ENCODE measurements around the gene MGMT. TPM values are rescaled to one million over a fixed set of nuclear protein-coding genes. Genes with fewer than 3 reads are reported as not detected.

MGMT gene
- polyA plus RNA-seq, 1 of the 3 experiments (the other 2 are of a cell fraction), result 10.8 TPM

- Histone ChIP-seq H3F3A (replicated peaks; ENCODE audit: insufficient read depth) (no peaks in the 10 kb centered on the region), H2AFZ (ENCODE audit: low read depth) (no peak overlapping the region), H3K9me3 (no peaks in the 10 kb centered on the region; the same call in 1 of the 2 replicates), H3K4me1 (ENCODE audit: control insufficient read depth in 1 of 2, insufficient read depth in 2 of 2, low read depth in 1 of 2, low read length in 1 of 2) (peaks cover 0 to 7% of the 10 kb centered on the region in 2 experiments; a peak in 1 of 4 replicates), H4K20me1 (ENCODE audit: insufficient read depth) (no peaks in the 10 kb centered on the region), H3K27me3 (ENCODE audit: insufficient read depth) (no peaks in the 10 kb centered on the region), H3K9me2 (no peaks in the 10 kb centered on the region), H3K27ac (ENCODE audit: low read depth in 2 of 2, low read length in 1 of 2) (no peak overlapping the region), H3K4me2 (no peak overlapping the region), H3K4me3 (ENCODE audit: low read depth in 2 of 2, low read length in 1 of 2) (no peak overlapping the region), H3K79me2 (ENCODE audit: insufficient read depth) (no peaks in the 10 kb centered on the region), H3K9ac (no peak overlapping the region), H3K36me3 (replicated peaks in 1 of 2; ENCODE audit: control insufficient read depth in 1 of 2, insufficient read depth in 2 of 2, low read length in 1 of 2) (no peaks in the 10 kb centered on the region)
- ChIA-PET POLR2A (interaction anchor here (0.6 kb wide), 1 partner anchor 433 kb away, joined by 3 read pairs; no protein-coding TSS in a partner anchor), CTCF (interaction anchor here (0.7 to 1.1 kb wide), 2 partner anchors 15 to 19 kb away, joined by 3 read pairs; no protein-coding TSS in a partner anchor)
- DNase-seq, result no peak
- TF ChIP-seq TAF1 (IDR thresholded peaks at IDR 0.05; ENCODE audit: borderline replicate concordance, low read depth, low read length), result no peak
- no peak for TF ChIP-seq YY1 (IDR thresholded peaks at IDR 0.05; ENCODE audit: low read depth)
- no peak for TF ChIP-seq PBX3 (IDR thresholded peaks at IDR 0.05)
- TF ChIP-seq CTCF (IDR thresholded peaks at IDR 0.05), result no peak
- no peak for TF ChIP-seq SIN3A (IDR thresholded peaks at IDR 0.05; ENCODE audit: borderline replicate concordance, low read depth, low read length)
- TF ChIP-seq ELF1 (IDR thresholded peaks at IDR 0.05), result no peak
- no peak for TF ChIP-seq USF2 (IDR thresholded peaks at IDR 0.05; ENCODE audit: borderline replicate concordance, low read depth, low read length)
- TF ChIP-seq JUND (IDR thresholded peaks at IDR 0.05), result no peak
- TF ChIP-seq POLR2AphosphoS5 (IDR thresholded peaks at IDR 0.05; ENCODE audit: low read depth, low read length), result no peak
- no peak for TF ChIP-seq GATA2 (CRISPR knock-in tag; IDR thresholded peaks at IDR 0.05)
- no peak for TF ChIP-seq MEF2A (IDR thresholded peaks at IDR 0.05; ENCODE audit: borderline replicate concordance, low read depth)
- no peak for TF ChIP-seq MXI1 (IDR thresholded peaks at IDR 0.05; ENCODE audit: low read depth, low read length)
- TF ChIP-seq CHD2 (IDR thresholded peaks at IDR 0.05; ENCODE audit: low read length, partially characterized antibody), result no peak
- TF ChIP-seq FOXM1 (IDR thresholded peaks at IDR 0.05; ENCODE audit: low read depth), result no peak
- no peak for TF ChIP-seq EZH2phosphoT487 (IDR thresholded peaks at IDR 0.05; ENCODE audit: borderline replicate concordance, low read depth)
- TF ChIP-seq NFIC (IDR thresholded peaks at IDR 0.05; ENCODE audit: borderline replicate concordance), result no peak
- no peak for TF ChIP-seq RAD21 (IDR thresholded peaks at IDR 0.05; ENCODE audit: low read length)
- TF ChIP-seq TCF12 (IDR thresholded peaks at IDR 0.05), result no peak
- TF ChIP-seq FOXJ3 (CRISPR knock-in tag; IDR thresholded peaks at IDR 0.05), result no peak
- no peak for TF ChIP-seq USF1 (IDR thresholded peaks at IDR 0.05; ENCODE audit: borderline replicate concordance, low read depth)
- 82% methylated on average over 11 of the region's 11 CpGs for WGBS (ENCODE audit: low lambda C conversion rate)
Measured at GRCh38 chr10:129677377-129677927, 210.4 kb downstream of the MGMT start.

All from SK-N-SH (cell line).